Fibroblast of villous mesenchyme (primary cell): ENCODE measurements around the gene MYO7B. TPM values are rescaled to one million over a fixed set of nuclear protein-coding genes. Genes with fewer than 3 reads are reported as not detected.

Experiments
- DNase-seq: peaks from one replicate; pipeline ENCODE4 v3.0.0-alpha.2; 2010; ENCODE audit warnings: low read depth
- H3K4me3 ChIP-seq: 2 replicates; pipeline ENCODE4 v1.5.1; 2011; ENCODE audit warnings: low read depth, mild to moderate bottlenecking, low read length
- total RNA-seq: library from RNA; depleted of rRNA; stranded (reverse); fragments of >200 nt; gene quantifications from 2 replicates; pipeline ENCODE4 v1.2.3, GENCODE V29; 2012
- TF ChIP-seq, protein P1 (sequence below): IDR thresholded peaks from 2 replicates; pipeline ENCODE4 v1.5.1; 2012; ENCODE audit warnings: low read depth, mild to moderate bottlenecking, low read length; ENCODE audit not compliant: insufficient read depth

Gene MYO7B
- total RNA-seq, 1 donor: 0.86 TPM

DNA sequence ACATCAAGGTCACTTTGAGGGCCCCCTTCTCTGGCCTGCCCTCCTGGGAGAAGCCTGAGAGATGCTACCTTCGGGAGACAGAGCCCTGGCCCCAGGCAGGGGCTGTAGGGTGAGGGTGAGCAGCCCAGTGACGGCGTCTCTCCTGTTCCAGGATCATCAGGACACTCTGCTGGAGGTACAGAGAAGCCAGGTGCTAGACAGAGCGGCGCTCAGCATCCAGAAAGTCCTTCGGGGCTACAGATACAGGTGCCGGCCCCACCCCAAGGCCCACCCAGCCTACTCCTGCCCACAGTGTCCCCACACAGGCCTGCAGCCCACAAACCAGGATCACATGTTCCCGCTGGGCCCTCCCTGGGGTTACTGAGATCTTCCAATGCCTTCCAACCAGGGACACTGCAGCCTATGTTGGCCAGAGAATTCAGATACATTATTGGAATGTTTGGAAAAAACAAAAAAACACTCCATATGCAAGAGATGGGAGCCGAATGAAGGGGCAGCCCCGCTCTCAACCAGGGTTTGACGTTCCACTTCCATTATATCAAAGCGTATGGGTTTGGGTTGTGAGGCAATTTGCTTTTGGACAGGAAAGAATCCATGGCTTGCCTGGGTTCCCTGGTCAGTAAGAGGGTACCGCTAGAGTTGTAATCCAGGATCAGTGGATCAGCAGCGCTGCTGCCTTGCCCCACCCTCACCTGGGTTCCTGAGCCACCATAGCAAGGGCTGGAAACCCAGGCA, 61.0 kb downstream of the MYO7B start:
- no peak overlapping the region for H3K4me3 ChIP-seq
- no peak for DNase-seq
- TF ChIP-seq, protein P1, sequence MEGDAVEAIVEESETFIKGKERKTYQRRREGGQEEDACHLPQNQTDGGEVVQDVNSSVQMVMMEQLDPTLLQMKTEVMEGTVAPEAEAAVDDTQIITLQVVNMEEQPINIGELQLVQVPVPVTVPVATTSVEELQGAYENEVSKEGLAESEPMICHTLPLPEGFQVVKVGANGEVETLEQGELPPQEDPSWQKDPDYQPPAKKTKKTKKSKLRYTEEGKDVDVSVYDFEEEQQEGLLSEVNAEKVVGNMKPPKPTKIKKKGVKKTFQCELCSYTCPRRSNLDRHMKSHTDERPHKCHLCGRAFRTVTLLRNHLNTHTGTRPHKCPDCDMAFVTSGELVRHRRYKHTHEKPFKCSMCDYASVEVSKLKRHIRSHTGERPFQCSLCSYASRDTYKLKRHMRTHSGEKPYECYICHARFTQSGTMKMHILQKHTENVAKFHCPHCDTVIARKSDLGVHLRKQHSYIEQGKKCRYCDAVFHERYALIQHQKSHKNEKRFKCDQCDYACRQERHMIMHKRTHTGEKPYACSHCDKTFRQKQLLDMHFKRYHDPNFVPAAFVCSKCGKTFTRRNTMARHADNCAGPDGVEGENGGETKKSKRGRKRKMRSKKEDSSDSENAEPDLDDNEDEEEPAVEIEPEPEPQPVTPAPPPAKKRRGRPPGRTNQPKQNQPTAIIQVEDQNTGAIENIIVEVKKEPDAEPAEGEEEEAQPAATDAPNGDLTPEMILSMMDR: no peak

DNA sequence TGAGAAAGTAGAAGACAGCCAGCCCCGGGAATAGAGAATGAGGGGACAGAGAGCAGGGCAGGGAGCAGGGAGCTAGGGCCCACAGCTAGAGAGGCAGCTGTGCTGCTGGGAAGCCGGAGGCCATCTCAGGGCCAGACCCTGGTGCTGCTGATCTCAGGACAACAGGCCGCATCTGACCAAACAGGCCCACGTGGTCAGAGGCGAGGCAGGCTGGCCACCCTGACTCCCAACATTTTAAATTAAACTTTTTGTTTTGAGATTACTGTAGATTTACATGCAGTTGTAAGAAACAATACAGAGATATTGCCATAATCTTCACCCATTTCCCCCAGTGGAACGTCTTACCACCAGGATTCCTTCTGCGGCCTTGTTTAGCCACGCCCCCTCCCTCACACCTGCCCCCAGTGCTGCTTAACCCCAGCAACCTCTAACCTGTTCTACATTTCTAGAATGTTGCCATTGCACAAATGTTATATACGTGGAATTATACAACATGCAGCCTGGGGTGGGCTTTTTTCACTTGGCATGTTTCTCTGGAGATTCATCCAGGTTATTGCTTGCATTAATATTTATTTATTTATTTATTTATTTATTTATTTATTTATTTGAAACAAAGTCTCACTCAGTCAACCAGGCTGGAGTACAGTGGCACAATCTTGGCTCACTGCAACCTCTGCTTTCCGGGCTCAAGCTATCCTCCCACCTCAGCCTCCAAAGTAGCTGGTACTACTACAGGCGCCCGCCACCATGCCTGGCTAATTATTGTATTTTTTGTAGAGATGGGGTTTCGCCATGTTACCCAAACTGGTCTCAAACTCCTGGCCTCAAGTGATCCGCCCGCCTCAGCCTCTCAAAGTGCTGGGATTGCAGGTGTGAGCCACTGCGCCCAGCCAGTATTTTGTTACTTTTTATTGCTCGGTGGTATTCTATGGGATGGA, 61.8 kb downstream of the MYO7B start:
- TF ChIP-seq, protein P1: no peak
- H3K4me3 ChIP-seq: no peak overlapping the region
- DNase-seq: no peak

DNA sequence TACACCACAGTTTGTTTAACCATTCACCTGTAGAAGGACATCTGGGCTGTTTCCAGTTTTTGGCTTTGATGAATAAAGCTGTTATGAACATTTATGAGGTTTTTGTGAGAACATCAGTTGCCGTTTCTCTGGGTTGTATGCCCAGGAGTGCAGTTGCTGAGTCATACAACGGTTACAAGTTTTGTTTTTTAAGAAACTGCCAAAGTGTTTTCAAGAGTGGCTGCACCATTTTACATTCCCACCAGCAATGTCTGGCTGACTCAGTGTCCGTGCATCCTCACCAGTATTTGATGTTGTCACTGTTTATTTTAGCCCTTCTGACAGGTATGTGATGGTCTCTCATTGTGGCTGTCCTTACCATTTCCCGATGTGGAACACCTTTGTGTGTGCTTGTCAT, 62.5 kb downstream of the MYO7B start:
- DNase-seq: peak; percentile 43
- TF ChIP-seq, protein P1: no peak
- H3K4me3 ChIP-seq: no peak overlapping the region

DNA sequence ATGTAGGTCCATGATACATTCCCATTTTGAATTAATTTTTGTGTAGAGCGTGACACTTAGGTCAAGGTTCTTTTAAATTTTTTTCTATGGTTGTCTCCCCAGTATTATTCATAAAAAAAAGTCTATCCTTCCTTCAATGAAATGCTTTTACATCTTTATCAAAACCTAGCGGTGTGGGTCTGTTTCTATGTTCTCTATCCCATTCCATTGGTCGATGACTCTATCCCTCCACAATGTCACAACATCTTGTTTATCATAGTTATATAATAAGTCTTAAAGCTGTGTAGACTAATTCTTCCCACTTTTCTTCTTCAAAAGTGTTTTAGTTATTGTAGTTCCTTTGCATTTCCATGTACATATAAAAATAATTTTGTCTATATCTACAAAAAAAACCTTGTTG, 63.2 kb downstream of the MYO7B start:
- no peak overlapping the region for H3K4me3 ChIP-seq
- DNase-seq: peak; percentile 24
- TF ChIP-seq, protein P1: no peak

DNA sequence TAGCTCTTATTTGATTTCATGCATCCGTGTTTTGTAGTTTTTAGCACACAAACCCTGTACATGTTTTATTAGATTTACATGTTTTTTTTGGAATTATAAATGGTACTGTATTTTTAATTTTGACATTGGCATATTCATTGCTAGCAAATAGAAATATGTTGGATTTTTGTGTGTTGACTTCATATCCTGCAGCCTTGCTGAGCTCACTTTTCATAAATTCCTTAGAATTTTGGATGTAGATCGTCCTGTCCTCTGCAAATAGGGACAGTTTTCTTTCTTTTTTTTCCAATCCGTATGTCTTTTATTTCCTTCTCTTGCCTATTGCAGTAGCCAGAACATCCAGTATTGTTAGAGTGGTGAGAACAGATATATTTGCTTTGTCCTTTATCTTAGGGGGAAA, 63.7 kb downstream of the MYO7B start:
- TF ChIP-seq, protein P1: no peak
- DNase-seq: no peak
- H3K4me3 ChIP-seq: no peak overlapping the region

DNA sequence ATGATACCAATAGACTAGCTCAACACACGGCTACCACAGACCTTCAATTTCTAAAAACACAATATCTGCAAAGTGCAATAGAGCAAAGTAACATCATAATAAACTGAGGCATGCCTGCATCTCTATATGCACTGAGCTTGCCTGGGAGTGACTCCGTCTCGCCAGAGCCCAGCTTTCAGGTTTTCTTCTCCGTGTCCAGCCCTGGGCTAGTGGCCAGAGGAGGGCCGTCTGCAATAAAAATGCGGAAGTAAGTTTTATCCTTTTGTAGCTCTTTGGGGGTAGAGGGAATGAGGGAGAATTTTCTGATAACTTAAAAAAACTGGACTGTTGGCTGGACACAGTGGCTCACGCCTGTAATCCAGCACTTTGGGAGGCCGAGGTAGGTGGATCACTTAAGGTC, 69.5 kb downstream of the MYO7B start:
- no peak for DNase-seq
- TF ChIP-seq, protein P1: no peak
- no peak overlapping the region for H3K4me3 ChIP-seq
